Fibroblast of skin of left biceps (primary cell): Measurements from ENCODE around the gene RAB6C.
"Not testable (repeated sequence)": the region's sequence is repeated elsewhere in the genome, so short reads cannot be mapped to it uniquely, and the experiment has no call there.

Source experiments
- DNase-seq, 2 experiments: peaks; one replicate each; pipeline ENCODE4 v3.0.0-alpha.2; 2013; ENCODE audit warnings: low read depth in 2 of 2

Gene RAB6C

DNA sequence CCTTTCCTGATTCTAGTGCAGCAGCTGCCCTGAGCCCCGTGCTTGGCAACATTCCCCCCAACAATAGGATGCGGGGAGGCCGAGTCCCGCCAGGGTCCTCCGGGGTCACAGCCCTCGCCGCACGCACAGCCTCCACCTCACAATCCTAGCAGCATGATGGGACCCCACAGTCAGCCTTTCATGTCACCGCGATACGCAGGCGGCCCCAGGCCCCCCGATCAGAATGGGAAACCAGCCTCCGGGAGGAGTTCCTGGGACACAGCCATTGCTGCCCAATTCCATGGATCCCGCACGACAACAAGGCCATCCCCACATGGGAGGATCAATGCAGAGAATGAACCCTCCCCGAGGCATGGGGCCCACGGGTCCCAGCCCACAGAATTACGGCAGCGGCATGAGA, 13.7 kb downstream of the RAB6C start:
- DNase-seq = not testable (repeated sequence)

GRCh38 chr2:129996657-129997237, 17.3 kb downstream of the RAB6C start:
- DNase-seq = not testable (repeated sequence)

DNA sequence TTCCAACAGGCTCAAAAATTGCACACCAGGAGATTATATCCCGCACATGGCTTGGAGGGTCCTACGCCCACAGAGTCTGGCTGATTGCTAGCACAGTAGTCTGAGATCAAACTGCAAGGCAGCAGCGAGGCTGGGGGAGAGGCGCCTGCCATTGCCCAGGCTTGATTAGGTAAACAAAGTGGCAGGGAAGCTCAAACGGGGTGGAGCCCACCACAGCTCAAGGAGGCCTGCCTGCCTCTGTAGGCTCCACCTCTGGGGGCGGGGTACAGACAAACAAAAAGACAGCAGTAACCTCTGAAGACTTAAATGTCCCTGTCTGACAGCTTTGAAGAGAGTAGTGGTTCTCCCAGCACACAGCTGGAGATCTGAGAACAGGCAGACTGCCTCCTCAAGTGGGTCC, 19.3 kb downstream of the RAB6C start:
- not testable (repeated sequence) for DNase-seq

DNA sequence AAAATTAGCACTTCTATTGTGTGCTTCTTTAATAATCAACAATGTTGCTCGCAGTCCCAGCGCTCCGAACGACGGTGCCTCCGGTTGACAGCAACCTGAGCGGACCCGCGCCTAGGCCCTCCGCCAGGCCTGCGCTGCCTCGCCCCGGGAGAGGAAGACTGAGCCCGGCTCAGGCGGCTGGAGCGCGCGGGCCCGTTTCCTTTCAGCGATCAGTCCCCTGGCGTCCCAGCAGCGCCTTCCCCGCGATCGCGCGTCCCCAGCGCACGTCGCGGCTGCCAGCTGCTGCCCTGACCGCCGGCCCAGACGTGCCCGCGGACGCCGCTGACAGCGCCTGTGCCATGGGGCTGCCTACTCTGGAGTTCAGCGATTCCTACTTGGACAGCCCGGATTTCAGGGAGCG, 26.4 kb downstream of the RAB6C start:
- DNase-seq = not testable (repeated sequence)

GRCh38 chr2:130016701-130017100, 37.2 kb downstream of the RAB6C start:
- not testable (repeated sequence) for DNase-seq

DNA sequence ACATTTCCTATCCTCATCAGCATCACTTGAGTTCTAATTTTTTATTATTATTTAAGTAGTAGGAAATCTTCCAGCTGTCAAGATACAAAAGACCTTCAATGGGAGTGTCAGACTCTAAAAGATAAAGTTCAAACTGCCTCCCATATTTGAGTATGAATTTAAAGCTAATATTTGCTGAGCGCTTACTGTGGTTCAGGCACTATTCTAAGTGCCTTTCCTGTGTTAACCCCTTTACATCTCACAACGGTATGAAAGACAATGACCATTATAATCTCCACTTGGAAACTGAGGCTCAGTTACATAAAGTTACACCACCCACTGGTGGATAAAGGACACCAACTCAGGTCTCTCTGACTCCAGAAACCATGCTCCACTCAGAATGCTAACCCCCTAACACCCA, 39.9 kb downstream of the RAB6C start:
- no peak for DNase-seq

- not testable (repeated sequence) for DNase-seq
Observed at GRCh38 chr2:130020069-130020468, 40.6 kb downstream of the RAB6C start.

- DNase-seq = not testable (repeated sequence)
Observed at GRCh38 chr2:130025931-130026330, 46.5 kb downstream of the RAB6C start.
